GM18870 (cell line): Measurements from ENCODE around the gene NEK9.
"Not testable (repeated sequence)": the region's sequence is repeated elsewhere in the genome, so short reads cannot be mapped to it uniquely, and the experiment has no call there.

Experiments
- ATAC-seq: cut with Tn5 transposase; IDR thresholded peaks from one replicate; pipeline ENCODE4 v1.9.1; 2021; ENCODE audit warnings: moderate library complexity; ENCODE audit not compliant: unreplicated experiment

Gene NEK9

DNA sequence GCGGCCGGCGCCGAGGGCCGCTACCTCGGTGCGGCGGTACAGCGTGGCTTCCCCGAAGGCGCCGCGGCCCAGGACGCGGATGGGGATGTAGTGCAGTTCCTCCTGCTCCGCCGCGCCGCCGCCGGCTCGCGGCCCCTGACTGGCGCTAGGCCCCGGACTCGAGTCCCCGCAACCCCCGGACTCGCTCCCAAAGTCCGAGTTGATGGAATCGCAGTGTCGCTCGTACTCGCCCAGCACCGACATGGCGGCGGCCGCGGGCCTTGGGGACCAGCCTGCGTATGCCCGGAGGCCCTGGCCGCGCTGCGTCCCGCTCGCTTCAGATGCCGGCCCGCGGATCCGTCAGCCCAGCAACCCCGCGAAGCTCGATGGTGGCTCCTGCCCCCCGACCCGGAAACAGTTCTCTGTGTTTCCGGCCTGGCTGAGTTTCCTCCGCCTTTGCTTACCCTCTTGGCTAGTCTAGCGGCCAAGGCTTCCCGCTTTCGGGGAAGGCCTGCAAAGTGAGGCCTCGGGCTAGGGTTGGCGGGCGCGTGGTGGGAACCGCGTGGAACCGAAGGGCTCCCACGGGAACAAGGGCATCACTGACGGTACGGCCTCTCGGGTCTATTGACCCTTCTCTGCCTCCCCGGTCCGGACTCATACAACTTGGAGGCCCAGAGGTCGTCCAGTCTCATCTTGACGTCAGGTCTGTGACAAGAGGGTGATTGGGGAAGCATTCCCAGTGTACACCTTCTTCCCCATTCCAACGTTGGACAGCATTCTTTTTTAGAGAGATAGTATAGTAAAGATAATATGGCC lies at the start of gene NEK9:
Gene NEK9, minus strand, starts transcription at position 370 of the 795 bp plus-strand sequence. Its CDS starts 127 bp downstream, at position 243.
- ATAC-seq, result peak; percentile 72

DNA sequence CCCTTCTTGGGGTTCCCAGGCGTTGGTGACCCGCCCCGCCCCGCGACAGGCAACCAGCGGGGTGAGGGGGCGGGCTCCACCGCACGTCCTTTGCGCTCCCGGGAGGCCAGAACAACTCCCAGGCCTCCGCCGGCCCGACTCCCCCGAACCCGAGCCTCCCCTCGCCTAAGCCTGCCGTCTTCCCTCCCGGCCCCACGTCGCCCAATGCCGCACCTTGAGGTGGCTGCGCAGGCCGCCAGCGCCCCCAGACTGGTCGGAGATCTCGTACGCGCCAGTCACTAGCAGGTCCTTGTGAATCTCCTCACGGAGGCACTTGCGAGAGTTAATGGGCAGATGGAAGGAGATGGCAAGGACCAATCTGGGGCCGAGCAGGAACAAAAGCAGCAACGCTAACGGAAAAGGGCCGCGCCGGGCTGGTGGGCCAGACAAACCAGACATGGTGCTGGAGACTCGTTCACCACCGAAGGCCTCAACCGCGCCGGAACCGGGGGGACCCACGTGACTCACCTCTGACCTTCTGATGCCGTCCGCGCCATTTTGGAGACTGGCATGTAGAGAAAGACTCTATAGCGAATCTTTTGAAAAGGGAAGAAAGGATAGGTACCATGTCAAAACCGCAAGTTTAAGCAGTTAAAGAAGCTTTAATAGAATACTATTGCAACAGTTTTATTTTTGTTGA lies 49.4 kb upstream of the NEK9 start, which contains the start of gene TMED10:
Gene TMED10, minus strand, starts transcription at position 471 of the 679 bp plus-strand sequence. Its CDS starts 33 bp downstream, at position 438.
- peak; percentile 78 for ATAC-seq

DNA sequence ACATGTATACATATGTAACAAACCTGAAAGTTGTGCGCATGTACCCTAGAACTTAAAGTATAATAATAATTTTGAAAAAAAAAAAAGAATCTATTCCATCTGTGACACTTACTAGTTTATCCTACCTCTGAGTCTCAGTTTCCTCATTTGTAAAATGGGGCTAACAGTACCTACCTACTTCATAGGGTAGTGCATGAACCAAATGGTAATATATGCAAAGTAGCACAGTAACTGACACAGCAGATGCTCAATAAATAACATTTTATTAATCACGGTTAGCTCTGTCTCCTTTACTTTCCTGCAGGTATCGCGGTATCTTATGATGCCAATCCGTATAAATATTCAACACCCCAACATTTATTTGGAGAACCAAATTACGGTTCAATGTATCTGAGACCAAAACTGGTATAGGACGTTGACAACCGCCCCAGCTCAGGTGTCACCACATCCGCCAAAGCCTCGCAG lies 48.9 kb upstream of the NEK9 start:
- no peak for ATAC-seq

DNA sequence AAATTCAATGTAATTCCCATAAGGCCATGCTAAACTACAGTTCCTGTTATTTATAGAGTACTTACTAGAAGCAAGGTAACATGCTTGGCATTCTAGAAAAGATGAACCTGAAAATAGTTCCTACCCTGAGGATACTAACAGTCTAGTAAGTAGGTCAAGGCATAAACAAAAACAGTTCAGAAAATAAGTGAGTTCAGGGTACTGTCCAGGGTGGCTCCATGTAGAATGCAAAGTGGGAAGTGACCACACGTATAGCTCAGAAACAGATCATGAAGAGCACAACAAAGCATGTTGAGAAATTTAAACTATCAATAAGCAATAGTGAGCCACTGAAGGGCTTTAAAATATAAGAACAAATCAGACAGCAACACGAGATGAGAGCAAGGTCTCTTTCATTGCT lies 47.2 kb upstream of the NEK9 start:
- no peak for ATAC-seq

DNA sequence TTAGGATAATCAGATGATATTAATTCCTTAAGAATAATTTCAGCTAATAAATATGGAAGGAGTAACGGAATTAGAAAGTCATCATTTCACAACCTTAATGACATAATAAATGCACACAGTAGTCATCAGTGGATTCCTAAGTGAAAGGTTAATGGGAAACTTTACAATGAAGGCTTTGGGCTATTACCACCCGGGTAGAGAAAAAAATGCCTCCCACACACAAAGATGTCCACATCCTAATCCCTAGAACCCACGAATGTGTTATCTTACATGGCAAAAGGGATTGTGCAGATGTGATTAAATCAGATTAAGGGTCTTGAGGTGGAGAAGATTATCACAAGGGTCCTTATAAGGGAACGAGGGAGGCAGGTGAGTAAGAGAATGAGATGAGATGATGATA lies 43.9 kb upstream of the NEK9 start:
- no peak for ATAC-seq

DNA sequence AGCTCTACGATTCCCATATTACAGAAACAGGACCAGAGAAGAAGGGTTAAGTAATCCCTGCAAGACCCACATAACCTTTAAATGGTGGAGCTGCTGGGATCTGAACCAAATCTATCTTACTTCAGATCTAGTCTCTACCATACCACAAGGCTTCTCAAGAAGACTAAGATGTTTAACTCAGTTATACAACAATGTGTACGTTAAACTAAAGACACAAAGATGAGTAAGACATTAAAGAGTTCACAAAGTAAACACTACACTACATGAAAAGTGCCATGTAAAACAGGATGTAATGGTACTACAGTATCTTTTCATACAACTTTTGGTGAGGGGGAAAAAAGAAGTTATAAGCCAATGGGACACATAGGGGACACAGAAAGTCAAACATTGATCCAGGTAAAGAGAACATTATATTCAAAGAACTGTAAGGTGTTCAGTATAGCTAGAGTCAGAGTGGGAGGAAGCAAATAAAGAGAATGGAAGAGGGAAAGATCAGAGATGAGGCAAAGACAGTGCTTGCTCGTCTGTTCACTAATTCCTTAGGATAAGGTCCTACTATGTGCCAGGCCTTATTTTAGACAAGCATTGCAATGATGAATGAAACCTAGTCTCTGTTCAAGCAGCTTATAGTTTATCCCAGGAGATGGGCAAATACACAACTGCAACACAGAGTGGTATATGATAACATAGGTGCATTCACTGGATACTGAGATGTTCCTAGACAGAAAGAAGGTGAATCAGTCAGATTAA lies 41.9 kb upstream of the NEK9 start:
- ATAC-seq, result no peak

DNA sequence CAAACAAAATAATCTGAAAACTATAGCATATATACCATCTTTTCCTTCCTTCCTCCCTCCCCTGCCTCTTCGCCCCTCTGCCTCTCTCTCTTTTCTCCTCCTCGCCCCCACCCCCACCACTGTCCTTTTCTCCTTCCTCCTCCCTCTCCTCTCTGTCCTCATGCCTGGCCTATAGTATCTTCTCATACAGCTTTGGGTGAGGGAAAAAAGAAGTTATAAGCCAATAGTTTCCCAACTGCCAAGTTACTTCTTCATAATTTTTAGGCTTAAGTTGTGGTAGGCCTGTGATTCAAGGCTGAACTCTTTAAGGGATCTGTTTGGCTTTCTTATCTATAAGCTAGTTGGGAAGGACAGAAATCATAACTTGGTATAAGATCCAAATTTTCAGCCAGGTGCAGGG lies 40.5 kb upstream of the NEK9 start:
- no peak for ATAC-seq

DNA sequence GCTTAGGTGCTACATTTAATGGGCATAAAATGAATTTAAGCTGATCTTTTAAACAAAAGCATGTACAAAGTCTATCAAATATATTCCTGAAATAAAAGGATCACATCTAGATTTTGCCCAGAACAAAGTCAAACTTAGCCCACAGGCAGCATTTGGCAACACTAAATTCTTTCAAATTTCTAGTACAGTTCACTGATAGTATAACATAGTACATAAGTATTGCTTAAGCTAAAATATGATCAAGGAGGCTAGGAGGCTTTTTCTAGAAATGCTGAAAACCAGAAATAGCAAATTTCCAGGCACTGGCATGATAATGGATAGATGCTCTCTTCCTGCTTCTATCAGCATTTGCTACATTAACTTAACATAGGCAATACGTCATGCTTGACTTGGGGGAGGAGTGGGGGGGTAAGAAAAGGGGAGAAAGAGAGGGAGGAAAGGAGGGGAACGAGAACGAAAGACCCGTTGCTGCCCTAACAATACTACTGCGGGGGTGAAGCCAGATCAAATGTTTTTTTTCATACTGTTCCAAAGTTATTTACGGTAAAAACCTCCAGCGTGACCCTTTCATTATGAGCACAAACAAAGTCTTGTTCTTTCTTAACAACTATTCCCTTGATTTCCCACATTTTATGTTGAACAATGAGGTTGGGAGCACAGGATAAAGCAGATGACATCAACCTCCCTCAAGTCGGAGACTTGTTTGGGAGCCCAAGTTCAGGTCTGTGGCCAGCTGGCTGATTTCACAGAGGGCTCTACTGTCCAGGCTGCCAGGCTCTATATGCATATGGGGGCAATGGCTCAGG lies 38.9 kb upstream of the NEK9 start:
- ATAC-seq, result no peak

DNA sequence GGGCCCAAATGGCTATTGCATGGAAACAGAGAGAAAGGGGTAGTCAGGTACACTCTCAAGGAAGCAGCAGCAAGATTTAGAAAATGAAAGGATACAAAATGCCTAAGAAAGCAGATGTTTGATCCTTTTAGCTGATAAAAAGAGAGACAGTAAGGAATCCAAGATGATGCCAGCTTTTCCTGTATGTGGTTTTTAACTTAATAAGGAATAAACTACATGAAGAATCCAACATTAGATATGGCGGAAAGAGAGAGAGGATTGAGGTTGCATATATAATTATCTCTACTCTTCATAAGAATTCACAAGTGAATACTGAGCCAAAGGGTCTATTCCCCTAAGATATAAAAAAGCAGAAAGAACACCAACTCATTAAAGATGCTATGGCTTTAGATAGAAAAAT lies 38.0 kb upstream of the NEK9 start:
- ATAC-seq, result no peak

DNA sequence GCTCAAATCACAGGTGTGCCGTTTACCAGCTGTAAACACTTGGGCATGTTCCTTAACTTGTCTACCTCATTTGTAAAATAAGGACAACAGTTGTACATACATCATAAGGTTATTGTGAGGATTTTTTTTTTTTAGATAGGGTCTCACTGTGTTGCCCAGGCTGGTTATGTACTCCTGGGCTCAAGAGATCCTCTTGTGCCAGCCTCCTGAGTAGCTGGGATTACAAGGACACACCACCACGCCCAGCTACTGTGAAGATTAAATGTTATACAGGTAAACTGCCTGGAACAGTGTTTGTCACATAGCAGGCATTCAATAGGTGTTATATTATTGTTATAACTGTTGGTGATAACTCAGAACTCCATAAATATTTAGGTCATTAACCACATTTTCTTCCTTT lies 36.8 kb upstream of the NEK9 start:
- ATAC-seq, result no peak

DNA sequence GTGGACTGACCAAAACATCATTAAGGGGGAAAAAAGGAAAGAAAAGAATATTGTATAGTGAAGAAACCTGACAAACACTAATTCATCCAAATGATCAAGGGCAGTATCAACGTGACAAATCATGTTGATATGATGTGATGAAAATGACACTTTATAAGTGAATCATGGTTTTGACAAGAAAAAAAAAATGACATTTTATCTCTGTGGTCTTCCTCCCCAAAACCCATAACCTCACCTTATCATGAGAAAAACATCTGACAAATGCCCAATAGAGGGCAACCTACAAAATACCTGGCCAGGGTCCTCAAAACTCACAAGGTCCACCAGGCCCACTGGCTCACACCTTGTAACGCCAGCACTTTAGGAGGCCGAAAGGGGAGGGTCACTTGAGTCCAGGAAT lies 35.8 kb upstream of the NEK9 start:
- ATAC-seq, result no peak

DNA sequence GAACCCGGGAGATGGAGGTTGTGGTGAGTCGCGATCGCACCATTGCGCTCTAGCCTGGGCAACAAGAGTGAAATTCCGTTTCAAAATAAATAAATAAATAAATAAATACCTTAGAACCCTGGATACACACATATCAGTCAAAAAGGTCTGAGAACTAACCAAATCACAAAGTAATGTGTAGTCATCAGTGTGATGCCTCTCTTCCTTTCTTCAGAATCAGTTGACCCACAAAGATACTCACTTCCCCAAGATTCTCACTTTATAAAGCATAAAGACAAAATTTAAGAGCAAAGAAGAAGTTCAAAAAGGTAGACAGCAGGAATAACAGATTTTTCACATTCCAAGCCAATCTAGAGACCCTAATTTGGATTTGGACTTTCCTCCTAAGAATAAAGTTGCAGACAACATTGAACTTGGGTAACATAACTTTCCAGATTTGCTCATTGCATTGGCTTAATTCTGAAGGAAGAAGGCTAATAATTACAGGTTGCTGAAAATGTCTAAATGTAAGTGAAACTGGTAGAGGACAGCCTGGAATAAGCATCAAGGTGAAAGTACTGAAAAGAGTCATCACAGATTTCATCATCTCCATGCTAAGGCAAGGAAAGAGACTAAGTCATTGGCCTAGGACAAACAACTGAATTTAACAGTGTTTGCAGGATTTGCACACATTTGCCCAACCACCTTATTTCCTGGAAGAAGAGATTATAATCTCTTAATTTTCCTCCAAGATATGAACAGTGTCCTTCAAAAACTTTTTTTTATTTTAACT lies 32.2 kb upstream of the NEK9 start:
- no peak for ATAC-seq

DNA sequence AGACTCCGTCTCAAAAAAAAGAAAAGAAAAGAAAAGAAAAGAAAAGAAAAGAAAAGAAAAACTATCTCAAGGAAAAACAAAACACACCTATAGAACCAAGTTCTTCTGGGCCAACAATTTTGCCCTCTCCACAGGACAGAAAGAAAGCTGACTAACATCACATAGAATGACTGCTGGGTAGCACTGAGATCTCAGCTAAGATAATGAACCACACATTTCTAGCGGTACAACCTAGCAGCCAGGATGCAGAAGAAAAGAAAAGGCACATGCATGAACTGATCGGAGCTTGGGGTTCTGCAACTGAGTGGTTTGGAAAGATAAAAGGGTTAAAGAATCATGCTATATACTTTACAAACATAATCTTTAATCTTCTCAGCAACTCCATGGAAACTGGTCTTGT lies 30.1 kb upstream of the NEK9 start:
- ATAC-seq, result no peak

DNA sequence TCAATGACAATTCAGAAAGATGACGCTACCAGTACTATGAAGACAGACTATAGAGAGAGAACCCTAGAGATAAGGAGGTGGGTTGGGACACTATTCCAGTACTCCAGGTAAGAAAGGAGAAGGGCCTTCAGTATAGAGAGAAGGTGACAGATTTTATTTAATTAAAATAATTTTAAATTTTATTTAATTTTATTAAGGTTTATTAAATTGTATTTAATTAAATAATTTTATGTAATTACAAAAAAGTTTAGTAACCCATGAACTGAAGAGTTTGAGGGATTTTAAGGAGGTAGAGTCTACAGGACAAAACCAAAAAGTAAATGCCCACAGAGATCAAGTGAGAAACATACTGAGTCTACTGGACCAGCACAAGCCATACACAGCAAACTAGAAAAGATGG lies 29.3 kb upstream of the NEK9 start:
- ATAC-seq, result no peak

DNA sequence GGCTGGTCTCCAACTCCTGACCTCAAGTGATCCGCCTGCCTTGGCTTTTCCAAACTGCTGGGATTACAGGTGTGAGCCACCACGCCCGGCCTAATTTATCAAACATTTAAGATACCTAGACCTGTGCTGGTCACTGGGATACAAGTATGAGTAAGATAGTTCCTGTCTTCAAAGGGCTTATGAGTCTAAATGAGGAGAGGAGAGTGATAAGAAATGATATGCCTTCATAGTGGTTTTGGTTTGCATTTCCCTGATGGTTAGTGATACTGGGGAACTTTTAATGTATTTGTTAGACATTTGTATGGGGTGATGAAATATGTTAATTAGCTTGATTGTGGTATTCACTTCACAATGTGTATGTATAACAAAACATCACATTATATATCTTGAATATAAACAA lies 28.3 kb upstream of the NEK9 start:
- ATAC-seq, result no peak

DNA sequence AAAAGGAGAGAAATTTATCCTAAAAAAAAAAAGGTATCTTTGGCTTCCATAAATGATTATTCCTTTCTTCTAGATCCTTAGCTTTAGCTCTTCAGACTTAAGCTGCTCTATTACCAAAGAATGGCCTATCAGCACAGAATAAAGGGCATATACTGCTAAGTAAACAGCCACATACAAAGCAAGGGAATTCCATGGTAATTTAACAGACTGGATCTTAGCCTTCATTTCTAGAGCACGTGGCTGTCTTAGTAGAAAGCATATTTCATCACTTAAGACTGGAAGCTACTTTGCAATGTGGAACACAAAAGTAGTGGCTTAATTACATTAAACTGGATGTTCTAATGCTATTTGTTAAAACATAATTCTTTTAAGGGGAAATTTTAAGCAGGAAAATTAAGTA lies 26.4 kb upstream of the NEK9 start:
- ATAC-seq, result no peak

DNA sequence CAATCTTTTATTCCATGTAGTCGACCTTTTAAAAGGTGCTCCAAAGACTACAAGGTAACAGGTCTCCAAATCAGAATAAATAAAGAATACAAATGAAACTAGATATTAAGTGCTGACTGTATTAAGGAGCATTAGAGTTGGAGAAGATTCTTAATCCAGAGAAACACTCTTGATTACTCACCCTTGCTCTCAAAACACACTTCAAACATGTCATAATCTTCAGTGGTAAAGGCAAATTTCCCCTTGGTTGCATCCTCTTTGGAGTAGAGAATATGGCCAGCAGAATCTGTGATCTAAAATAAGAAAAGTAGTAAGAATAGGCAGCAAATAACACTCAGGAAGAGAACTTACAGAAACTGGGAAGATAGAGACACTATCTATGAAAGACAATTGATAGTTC lies 25.0 kb upstream of the NEK9 start:
- ATAC-seq, result no peak

DNA sequence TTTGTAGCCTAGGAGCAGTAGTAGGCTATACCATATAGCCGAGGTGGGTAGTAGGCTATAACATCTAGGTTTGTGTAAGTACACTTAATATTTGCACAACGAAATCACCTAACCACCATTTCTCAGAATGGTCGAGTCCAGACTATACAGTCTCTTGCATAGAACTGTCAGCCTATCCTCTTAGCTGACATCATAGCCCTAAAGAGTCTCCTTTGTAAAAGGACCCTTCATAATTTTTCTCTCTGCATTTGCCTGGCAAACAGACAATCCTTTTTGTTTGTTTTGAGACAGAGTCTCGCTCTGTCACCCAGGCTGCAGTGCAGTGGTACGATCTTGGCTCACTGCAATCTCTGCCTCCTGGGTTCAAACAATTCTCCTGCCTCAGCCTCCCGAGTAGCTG lies 23.8 kb upstream of the NEK9 start:
- ATAC-seq, result not testable (repeated sequence)

DNA sequence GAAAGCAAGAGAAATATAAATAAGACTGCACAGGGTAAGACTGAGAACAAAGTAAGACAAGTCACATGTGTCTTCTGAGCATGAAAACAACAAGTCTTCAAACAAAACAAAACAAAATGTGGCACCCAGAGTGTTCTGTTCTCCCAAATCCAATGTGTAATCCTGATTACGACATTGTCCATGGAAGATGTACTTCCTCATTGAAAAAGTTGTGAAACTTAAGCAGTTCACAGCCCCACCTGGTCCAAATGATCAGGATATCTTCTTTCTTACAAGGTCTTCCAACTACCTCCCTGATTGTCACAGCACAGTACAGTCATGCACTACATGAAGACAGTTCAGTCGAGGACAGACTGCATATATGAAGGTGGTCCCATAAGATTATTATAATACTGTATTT lies 23.3 kb upstream of the NEK9 start:
- no peak for ATAC-seq

DNA sequence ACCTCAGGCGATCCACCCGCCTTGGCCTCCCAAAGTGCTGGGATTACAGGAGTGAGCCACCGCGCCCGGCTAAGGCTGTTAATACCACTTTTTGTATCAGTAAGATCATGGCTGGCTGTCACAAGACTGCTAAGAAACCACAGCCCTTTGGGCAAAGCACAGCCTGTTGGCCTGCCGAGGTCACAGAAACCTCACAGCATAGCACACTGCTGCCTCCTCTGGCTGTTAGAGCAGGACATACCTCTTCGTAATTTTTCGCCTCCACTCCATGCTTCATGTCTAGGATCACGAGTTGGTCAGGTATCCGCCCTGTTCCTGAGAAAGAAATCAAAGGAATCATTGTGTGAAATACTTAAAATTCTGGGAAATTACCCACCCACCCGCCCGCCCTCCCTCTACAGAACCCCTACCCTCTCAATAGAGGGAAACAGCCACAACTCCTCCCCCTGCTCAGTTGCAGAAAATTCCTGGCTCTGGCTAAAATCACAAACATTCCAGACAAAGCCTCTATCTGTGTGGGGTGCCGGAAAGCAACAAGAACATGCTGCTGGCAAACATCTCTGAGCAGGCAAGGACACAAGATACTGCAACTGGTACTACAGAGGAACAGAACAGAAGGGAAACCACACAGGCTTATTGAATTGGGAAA lies 20.7 kb upstream of the NEK9 start:
- ATAC-seq, result no peak
